T-helper 22 cell (primary cell): Measurements from ENCODE around the gene DNER.

Source experiments
- DNase-seq: peaks from one replicate; pipeline ENCODE4 v3.0.0-alpha.2; 2020; ENCODE audit warnings: low read depth

The DNER gene

GRCh38 chr2:229335877-229336346, 378.4 kb downstream of the DNER start:
- no peak for DNase-seq

GRCh38 chr2:229335330-229335729, 379.0 kb downstream of the DNER start:
- no peak for DNase-seq

DNA sequence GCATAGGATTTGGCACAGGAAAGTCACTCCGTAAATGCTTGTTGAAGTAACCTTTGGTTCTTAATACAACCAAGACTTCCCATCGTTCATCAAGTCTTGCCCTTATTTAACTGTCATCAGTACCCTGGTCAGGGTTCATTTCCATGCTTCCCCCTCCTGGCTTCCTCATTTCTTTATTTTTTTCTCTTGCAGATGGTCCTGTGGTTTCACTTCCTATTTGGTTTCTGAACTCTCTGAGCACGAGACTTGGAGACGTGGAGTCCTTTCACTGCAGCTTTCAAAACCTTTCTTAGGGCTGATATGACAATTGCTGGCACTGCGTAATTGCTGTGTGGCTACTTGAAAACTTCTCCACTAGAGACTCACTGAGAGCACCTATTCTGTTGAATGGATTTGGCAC, 383.4 kb downstream of the DNER start:
- DNase-seq, result no peak

- DNase-seq, result no peak
These were observed 394.8 kb downstream of the DNER start for GRCh38 chr2:229319558-229319957.

DNA sequence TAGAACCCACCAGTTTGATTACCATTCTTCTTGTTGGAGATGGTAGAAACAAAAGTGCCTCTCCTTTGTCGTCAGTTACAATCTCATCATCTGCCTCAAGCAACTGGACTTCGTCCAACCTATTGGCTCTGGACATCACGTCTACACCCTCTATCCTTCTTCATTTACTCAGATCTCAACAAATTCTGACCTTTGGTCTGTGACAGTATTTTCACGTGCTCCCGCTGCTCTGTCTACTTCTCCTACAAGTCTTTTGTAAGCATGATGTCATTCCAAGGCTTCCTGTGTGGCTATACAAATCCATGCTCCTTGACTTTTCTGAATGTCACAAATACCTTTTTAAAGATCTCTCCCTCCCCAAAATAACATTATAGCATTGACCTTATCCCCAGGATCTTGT, 400.2 kb downstream of the DNER start:
- DNase-seq, result no peak

- no peak for DNase-seq
These were observed 400.8 kb downstream of the DNER start for GRCh38 chr2:229313591-229313990.
